Measurements from ENCODE around the gene GNAZ.

- TF ChIP-seq CTCF (IDR thresholded peaks at IDR 0.05) (no peak), POLR2A (IDR thresholded peaks at IDR 0.05) (no peak)
These were observed 46.4 kb downstream of the GNAZ start for GRCh38 chr22:23116506-23117263.
